ENCODE results near the gene NOTCH1.

DNA sequence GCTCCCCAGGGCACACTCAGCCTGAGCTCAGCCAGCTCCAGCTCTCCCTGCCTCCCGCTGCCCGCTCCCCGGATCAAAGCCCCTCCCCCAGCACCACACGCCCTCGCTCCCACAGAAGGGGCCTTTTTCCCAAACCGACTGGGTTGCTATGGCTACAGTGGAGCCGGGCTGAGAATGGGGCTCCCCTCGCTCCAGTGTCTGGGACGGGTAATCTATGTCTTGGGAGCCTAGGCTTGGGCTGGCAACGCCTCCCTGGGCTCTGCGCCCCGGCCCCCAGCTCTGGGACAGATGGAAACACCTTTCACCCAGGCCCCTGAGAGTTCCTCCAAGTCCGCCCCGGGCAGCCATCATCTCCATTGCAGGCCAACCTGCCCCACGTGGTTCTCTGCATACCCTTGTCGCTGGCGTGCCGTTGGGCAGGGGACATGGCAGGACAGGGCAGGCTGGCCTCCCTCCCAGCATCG, 29.6 kb downstream of the NOTCH1 start:
- TF ChIP-seq POLR2AphosphoS5 (IDR thresholded peaks at IDR 0.05): no peak
- TF ChIP-seq, protein P1, sequence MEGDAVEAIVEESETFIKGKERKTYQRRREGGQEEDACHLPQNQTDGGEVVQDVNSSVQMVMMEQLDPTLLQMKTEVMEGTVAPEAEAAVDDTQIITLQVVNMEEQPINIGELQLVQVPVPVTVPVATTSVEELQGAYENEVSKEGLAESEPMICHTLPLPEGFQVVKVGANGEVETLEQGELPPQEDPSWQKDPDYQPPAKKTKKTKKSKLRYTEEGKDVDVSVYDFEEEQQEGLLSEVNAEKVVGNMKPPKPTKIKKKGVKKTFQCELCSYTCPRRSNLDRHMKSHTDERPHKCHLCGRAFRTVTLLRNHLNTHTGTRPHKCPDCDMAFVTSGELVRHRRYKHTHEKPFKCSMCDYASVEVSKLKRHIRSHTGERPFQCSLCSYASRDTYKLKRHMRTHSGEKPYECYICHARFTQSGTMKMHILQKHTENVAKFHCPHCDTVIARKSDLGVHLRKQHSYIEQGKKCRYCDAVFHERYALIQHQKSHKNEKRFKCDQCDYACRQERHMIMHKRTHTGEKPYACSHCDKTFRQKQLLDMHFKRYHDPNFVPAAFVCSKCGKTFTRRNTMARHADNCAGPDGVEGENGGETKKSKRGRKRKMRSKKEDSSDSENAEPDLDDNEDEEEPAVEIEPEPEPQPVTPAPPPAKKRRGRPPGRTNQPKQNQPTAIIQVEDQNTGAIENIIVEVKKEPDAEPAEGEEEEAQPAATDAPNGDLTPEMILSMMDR (IDR thresholded peaks at IDR 0.05): no peak

Data from gastroesophageal sphincter (tissue), 3 donors.